Peyer's patch (tissue), 4 donors: ENCODE results near the gene VILL.

Experiments used
- POLR2A ChIP-seq, 2 donors: fragments of 450-650 bp; IDR thresholded peaks; one replicate each; pipeline ENCODE4 v1.5.1; 2017; ENCODE audit warnings: antibody characterized with exemption in 2 of 2, mild to moderate bottlenecking in 2 of 2, moderate library complexity in 2 of 2
- TF ChIP-seq, protein P1 (sequence below), 6 experiments: fragments of 450-650 bp in 4 of 6; fragments of 200-600 bp in 2 of 6; sonication (generic) in 1 of 6; IDR thresholded peaks; one replicate each; pipeline ENCODE4 v1.5.1; 2017 to 2019; ENCODE audit warnings: antibody characterized with exemption in 6 of 6, mild to moderate bottlenecking in 3 of 6, moderate library complexity in 1 of 6

- TF ChIP-seq, protein P1, sequence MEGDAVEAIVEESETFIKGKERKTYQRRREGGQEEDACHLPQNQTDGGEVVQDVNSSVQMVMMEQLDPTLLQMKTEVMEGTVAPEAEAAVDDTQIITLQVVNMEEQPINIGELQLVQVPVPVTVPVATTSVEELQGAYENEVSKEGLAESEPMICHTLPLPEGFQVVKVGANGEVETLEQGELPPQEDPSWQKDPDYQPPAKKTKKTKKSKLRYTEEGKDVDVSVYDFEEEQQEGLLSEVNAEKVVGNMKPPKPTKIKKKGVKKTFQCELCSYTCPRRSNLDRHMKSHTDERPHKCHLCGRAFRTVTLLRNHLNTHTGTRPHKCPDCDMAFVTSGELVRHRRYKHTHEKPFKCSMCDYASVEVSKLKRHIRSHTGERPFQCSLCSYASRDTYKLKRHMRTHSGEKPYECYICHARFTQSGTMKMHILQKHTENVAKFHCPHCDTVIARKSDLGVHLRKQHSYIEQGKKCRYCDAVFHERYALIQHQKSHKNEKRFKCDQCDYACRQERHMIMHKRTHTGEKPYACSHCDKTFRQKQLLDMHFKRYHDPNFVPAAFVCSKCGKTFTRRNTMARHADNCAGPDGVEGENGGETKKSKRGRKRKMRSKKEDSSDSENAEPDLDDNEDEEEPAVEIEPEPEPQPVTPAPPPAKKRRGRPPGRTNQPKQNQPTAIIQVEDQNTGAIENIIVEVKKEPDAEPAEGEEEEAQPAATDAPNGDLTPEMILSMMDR (IDR thresholded peaks at IDR 0.05), result no peak
- TF ChIP-seq POLR2A (IDR thresholded peaks at IDR 0.05), result no peak
Observed at GRCh38 chr3:38046027-38046426, 55.4 kb downstream of the VILL start.
